DMS79 treated with DMSO at 0.1 percent for 48 hours (cell line): Measurements from ENCODE around the gene CACNG8.

ENCODE experiments used
- DNase-seq: peaks from one replicate; lab custom pipeline; 2025; lab: John Stamatoyannopoulos, UW

CACNG8 gene

DNA sequence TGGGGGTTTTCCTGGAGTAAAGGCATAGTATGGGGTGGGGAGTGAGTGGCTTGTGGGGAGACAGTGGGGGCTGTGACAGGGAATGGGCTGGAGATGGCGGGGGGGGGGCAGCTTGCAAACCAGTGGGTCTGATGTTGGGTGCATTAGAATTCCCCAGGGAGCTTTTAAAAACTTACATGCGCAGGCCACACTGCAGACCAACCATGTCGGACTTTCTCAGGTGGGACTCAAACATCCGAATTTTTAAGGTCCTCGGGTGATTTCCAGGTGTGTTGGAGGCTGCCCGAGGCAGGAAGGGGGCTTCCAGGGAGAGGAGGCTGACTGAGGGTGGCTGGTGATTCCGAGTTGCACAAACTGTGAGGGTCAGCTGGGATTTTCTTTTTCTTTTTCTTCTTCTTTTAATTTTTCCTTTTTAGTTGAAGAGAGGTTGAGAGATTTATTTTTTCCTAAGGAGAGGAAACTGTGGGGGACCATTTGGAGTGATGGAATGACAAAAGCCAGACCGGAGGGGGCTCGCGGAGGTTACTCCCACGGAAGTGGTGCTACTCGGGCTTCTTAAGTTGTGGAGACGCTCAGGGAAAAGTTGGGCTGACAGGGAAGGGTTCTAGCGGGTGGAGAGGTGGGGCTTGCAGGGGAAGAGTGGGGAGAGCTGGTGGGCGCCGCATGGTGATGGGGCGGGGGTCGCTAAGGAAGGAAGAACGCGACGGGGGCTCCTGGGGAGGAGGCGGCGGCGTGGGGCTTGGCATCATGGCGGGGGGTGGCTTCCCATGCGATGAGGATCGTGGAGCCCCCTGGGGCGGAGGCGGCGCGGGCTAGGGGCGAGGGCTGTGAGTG, 997 bp upstream of the CACNG8 start:
- DNase-seq: no peak

DNA sequence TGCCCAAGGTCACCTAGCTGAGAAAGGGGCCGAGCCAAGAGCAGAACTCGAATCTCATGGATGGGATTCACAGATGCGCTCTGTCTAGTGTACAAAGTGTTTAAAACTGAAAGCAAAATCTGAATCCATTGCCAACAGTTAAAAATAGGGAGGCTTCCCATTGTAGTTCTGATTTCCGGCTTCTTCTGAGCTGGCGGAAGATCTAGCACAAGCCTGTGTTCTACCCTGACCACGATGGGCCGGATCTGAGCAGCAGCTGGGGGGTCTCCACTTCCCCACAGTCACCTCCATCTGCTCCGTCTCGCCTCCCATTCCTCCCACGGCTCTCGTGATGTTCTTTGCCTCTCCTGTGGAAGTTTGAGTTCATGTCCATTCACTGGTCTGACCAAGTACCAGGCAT, 2.4 kb downstream of the CACNG8 start:
- no peak for DNase-seq

DNA sequence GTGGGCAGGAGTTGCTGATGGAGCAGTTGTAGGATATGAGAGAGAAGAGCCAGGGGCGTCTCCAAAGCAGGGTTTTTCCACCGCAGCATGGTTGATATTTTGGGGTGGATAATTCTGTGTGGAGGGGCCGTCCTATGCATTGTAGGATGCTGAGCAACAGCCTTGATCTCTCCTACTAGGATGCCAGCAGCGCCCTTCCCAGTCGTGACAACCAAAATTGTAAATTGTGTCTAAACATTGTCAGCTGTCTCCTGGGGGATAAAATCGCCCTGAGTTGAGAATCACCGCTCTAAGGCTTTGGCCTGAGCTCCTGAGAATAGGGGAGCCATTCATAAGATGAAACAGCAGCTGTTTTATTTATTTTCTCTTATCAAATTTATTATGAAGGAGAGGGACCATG, 4.2 kb downstream of the CACNG8 start:
- no peak for DNase-seq

DNA sequence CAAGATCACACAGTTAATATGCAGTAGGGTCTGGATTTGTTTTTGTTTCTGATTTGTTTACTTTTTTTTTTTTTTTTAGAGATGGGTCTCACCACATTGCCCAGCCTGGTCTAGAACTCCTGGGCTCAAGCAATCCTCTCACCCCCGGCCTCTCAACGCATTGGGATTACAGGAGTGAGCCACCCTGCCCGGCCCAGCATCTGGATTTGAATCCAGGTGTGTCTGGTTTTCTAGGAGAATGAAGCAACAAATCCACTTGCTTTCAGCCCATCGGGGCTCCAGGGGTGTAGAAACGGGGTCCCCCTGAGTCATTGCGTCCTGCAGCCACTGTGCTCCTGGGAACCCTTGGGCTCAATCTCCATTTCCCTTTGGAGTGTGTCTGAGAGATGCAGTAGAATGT, 6.6 kb downstream of the CACNG8 start:
- DNase-seq: no peak

DNA sequence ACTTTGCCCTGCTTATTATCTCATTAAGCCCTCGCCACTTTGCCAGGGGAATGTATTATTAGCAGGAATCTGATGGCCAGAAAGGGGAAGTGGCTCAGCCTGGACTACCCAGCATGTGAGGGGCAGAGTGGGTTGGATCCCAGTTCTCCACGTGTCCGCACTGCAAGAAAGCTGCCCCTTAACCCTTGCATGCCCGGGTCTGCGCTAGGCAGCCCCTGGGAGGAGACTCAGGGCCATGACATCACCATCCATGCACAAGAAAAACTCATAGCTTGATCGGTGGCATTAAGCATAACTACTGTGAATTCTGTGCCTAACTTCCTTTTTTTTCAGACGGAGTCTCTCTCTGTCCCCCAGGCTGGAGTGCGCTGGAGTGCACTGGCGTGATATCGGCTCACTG, 8.9 kb downstream of the CACNG8 start:
- DNase-seq: no peak

DNA sequence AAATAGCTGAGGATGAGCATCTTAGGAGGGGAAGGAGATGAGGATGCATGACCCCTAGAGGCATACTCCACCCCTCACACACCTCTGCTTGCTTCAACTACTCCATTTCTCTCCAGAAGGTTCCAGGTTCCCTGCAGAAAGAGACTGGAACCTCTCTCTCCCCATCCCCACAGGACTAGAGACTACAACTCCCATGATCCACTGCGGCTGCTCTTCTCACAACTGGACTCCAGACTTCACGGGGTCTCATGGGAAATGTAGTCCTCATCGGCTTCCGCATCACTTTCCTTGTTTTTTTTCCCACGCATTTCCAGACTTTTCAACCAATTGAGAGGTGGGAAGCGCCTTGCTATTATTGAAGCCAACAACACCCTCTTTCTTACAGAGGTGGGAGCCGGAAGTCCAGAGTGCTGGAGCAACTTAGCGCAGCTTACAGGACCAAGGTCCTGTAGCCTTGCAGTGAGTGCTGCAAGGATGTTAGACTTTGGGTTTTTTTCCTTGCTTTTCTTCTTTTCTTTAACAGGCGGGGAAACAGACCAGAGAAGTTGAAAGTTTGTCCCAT, 14.8 kb downstream of the CACNG8 start:
- peak; percentile 72 for DNase-seq

DNA sequence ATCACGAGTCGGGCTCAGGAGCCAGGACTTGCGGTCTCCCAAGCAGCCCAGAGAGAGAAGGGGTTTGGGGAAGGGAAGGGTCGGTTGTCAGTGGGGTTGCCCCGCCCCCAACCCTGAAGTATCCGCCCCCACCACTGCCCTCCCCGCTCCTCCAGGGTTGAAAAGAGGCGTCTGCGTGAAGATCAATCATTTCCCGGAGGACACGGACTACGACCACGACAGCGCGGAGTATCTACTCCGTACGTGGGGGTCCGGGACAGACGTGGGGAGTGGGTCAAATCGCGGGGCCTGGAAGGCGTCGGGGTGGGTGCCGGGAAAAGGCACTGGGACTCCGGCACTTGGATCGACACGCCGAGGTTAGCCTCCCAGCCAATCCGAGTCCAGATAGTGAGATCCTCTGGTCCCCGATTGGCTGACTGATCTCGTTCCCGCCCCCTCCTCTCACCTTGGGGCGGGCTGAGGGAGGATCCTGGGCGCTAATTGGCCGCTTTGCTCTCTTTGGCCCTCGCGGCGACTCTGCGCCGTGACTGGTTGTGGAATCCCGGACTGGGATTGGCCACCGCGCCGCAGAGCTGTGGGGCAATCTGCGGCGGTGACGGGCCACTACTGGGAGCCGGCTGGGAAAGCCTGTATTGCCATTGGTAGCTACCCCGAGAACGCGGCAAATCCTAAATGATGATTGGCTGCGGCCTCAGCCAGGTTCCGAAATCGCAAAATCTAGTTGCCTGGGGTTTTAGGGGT, 15.4 kb downstream of the CACNG8 start:
- no peak for DNase-seq

DNA sequence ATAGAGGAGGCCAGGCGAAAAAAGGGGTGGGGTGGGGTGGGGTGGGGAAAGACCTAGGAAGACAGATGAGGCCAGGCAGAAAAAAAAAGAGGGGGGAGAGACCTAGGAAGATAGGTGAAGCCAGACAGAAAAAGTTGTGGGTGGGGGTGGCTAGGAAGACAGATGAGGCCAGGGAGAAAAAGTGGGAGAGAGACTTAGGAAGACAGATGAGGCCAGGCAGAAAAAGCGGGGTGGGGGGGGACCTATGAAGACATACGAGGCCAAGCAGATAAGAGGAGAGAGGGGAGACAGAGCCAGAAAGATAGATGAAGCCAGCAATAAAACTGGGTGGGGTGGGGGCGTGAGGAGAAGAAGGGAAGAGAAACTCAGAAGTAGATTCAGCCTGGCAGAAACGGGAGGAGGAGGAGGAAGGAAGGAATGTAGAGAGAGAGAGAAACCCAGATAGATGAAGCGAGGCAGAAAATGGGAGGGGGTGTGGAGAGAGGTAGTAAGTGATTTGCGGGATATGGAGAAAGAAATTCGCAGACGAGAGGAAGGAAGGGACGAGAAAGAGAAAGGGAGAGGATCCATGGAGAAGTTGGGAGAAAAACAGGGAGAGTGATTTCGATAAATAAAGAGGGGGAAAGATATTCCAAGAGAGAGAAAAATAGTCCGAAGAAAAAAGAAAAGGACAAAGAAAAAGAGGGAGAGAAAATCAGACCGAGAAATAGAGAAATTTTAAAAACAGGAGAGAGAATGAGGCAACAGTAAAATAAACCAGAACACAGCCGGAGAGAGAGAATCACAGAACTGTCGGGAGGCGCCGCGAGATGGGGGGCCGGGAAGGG, 16.5 kb downstream of the CACNG8 start:
- no peak for DNase-seq

DNA sequence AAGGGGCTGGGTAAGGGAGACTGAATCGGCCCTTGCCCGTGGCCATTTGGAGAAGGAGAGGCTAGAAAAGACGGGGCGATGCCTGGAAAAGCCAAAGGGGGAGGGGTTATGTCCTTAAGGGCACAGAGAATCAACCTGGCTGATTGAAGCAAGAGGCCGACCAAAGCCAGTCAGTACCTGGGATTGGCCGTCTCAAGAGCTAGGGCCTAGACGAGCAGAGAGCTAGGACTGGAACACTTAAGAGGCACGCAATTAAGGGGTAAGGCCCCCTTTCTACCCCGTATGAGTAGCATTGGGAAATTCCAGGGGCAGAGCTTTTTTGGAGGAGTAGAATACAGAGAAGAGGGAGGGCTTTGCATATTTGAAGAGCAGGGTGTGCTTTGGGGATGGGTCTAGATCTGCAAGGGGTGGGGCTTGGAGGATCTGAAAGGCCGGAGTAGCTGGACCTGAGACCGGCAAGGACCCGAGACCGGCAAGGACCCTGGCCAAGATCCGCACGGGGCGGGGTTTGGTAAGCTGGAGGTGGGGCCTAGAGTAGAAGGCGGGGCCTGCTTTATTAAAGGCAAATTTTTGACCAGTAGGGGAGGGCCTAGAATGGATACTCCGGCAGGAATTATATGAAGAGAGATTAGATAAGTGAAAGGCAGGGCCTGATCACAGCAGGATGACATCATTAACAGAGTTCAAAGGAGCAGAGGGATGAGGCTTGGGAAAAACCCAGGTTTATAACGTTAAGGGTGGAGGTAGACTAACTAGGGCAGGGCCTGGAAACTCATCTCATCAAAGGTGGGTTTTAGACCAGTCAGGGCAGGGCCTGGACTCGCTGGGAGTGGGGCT, 18.0 kb downstream of the CACNG8 start:
- DNase-seq: no peak

DNA sequence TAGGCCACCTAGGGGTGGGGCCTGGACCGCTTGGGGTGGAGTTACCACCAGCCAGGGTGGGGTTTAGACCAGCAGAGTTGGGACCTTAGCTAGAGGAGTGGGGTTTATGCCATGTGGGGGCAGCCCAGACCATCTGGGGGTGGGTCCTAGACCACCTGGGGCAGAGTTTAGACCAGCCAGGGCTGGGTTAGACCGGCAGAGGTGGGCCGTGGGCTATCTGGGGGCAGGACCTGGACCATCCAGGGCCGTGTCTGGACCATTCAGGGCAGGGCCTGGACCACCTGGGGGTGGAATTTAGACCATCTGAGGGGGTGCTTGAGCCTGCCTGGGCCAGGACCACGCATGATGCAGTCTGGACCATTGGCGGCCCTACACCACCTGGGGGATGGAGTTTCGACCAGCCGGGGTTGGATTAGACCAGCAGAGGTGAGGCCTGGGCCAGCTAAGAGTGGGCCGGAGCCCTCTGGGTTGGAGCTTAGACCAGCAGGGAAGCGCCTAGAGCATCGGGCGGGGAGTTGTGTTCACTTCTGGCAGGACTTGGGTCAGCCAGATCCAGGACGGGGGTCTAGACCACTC, 18.7 kb downstream of the CACNG8 start:
- no peak for DNase-seq

DNA sequence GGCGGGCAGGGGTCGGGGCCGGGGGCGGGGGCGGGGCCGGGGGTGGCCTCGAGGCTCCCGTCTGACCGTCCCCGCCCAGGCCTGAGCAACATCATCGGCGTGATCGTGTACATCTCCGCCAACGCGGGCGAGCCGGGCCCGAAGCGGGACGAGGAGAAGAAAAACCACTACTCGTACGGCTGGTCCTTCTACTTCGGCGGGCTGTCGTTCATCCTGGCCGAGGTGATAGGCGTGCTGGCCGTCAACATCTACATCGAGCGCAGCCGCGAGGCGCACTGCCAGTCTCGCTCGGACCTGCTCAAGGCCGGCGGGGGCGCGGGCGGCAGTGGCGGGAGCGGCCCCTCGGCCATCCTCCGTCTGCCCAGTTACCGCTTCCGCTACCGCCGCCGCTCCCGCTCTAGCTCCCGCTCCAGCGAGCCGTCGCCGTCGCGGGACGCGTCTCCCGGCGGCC, 19.3 kb downstream of the CACNG8 start:
- DNase-seq: no peak

DNA sequence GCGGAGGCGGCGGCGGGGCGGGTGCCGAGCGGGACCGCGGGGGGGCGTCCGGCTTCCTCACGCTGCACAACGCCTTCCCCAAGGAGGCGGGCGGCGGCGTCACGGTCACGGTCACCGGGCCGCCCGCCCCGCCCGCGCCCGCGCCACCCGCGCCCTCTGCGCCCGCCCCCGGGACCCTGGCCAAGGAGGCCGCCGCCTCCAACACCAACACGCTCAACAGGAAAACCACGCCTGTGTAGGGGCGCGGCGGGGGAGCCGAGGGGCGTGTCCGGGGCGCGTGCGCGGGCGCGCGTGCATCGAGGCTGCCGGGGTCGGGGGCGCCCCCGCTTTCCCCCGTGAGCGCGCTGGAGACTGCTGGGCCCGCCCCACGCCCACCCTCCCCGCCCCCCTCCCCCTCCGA, 19.9 kb downstream of the CACNG8 start:
- DNase-seq: peak; percentile 18

DNA sequence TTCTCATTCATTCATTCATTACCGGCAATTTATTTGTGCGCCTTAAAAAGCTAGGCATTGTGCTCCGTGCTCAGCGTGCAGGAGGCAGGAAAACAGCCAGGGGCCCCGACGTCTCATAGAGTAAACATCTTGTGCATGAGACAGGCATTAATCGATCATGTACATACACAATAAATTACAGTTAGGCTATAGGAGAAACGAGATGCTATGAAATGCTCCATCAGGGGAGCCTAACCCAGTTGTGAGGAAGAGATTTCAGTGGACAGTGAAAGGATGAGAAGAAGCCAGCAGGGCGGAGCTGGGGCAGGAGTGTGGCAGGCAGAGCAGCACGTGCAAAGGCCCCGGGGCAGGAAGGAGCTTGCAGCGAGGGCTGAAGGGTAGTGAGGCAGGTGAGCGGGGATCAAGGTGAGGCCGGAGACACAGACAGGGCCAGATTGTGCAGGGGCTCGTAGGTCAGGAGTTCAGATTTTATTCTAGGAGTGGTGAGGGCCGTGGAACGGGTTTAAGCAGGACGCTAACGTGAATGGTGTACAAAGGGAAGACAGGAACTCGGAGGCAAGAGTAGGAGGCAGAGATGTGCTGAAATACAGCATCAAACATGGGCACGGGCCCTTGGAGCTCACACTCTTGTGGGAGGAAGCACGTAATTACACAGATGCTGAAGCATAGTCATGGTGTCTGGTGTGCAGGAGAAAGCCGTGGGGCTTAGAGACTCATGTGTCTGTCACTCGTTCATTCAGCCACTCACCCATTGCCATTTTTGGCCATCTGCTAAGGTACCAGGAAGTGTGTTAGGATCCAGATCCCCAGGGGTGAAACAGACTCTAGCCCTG, 20.9 kb downstream of the CACNG8 start:
- no peak for DNase-seq

DNA sequence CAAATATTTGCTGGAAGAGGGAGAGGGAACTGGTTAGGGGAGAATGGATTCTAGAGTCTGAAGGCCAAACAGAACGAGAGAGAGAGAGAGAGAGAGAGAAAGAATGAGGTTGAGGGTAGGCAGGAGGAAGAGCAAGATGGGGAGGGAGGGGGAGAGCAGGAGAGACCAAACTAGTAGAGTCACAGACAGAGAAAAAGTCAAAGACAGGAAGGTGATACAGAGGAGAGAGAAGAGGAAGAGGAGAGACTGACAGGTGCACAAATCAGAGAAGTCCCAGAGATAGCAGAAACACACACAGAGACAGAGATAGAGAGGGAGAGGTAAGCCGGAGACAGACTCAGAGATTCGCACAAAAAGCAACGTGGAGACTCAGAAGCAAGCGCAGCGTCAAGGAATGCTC, 23.1 kb downstream of the CACNG8 start:
- no peak for DNase-seq

DNA sequence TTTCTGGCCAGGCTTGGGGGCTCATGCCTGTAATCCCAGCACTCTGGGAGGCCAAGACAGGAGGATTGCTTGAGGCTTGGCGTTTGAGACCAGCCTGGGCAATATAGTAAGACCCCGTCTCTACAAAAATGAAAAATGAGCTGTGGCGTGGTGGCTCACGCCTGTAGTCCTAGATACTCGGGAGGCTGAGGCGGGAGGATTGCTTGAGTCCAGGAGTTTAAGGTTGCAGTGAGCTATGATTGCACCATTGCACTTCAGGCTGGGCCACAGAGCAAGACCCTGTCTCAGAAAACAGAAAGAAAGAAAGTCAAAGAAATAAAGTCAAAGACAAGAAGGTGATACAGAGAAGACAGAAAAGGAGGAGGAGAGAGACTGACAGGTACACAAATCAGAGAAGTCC, 26.2 kb downstream of the CACNG8 start:
- DNase-seq: no peak

DNA sequence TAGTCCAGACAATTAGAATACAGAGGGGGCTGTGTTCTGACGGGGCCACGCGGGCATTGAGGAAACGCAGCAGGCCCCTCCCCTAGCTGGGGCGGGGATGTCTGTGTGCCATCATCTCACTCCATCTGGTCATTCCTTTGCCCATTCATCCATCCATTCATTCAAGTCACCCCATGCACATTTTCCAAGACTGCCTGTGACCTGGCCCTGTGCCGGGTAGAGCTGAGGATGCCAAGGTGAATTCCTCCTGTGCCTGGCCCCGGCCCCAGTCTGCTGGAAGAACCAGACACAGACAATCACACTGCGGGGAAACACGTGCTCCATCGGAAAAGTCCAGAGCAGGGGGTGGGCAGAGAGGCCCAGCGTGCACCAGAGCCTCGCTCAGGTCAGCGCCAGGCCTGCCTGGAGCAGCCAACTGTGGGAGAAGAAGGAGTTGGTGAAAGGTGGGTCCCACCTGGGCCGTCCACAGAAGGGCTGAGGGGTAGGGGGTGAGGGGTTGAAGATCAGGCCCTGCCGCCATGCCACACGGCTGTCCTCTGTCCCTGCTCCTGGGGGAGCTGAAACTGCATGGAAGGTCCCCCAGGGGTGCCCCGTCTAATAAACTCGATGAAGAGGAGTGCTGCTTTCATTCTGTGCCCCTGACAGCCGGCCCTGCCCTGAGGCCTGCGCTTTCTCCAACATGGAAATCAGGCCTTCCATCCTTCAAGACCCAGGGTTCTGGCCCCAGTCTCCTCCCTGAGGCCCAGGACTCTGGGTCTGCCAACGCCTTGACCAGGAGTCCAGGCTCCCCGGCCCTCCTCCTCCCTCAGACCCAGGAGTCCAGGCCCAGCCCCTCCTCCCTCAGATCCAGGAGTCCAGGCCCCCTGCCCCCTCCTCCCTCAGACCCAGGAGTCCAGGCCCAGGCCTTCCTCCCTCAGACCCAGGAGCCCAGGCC, 27.1 kb downstream of the CACNG8 start:
- no peak for DNase-seq

DNA sequence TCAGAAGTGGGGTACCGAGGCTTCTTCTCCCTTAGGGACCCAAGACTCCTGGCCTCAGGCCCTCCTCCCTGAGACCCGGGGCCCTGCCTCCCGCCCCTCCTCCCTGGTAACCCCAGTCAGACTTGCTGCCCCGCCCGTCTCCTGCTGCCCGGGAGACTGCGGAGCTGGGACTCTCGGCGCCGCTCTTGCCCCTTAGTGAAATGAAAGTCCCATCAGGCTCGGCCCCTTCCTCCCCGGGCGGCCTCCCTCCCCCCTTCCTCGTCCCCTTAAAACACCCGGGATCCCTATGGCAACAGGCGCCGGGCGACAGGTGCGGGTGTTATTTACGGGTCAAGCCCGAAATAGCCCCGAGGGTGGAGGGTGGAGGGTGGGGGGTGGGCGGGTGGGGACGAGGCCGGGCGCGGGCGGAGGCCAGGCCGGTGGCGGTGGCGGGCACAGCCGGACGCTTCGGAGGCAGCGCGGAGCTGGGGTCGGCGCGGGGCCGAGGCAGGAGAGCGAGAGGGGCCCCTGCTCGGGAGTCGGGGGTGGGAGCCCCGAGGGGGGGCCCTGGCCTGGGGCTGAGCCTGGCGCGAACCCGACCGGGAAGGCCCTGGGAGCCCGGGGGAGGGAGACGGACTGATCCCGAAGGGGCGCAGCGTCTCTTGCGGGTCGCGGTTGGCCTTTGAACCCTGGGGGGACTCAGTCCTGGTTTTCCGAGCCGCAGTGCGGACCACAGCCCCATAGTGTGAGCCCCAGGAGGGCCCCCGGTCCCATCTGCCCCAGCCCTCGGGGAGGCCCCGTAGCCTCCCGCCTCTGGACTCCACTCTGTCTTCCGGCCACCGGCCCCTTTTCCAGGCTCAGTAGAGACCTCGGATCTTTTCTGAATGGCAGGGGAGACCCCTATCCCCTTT, 28.7 kb downstream of the CACNG8 start, which contains the start of gene CACNG6:
Gene CACNG6 (plus strand): TSS at position 414 of the 890 bp plus-strand sequence. CDS start 1,241 bp downstream, outside the sequence.
- peak; percentile 47 for DNase-seq

DNA sequence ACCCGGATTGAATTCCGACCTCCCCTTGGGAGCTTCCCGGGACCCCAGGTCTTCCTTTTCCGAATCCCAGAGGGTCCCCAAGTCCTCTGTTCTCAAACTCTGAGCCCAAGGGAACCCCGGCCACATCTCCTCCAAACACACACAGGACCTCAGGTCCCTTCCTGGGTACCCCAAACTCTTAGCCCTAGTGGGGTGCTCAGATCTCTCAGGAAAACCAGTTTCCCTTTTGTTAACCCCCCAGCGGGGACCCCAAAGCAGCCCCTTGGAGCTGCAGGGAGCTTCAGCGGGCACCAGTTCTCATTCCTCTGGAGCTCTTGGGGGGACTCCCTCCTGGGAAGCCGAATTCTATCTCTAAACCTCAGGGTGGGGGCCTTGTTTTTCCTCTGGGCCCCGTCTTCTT, 29.5 kb downstream of the CACNG8 start:
- no peak for DNase-seq
